Peyer's patch (tissue), 4 donors: ENCODE measurements around the gene DHCR24. TPM values are rescaled to one million over a fixed set of nuclear protein-coding genes. Genes with fewer than 3 reads are reported as not detected.

ENCODE experiments used
- DNase-seq, 3 donors: peaks; one replicate each; pipeline ENCODE4 v3.0.0-alpha.2; 2017 to 2019
- H3K27ac ChIP-seq, 4 donors: fragments of 200-600 bp; sonication (generic); one replicate each; pipeline ENCODE4 v1.5.1; 2016 to 2019
- H3K27me3 ChIP-seq, 2 donors: fragments of 200-600 bp; sonication (generic); one replicate each; pipeline ENCODE4 v1.5.1; 2019
- H3K36me3 ChIP-seq, 3 donors: fragments of 200-600 bp; sonication (generic); one replicate each; pipeline ENCODE4 v1.5.1; 2016 to 2019
- H3K4me1 ChIP-seq, 4 donors: fragments of 200-600 bp; sonication (generic); one replicate each; pipeline ENCODE4 v1.5.1; 2016 to 2019
- H3K4me3 ChIP-seq, 4 donors: fragments of 200-600 bp; sonication (generic); 1 replicate in 3 of 4; 2 replicates in 1 of 4; pipeline ENCODE4 v1.5.1; 2016 to 2019; ENCODE audit warnings: mild to moderate bottlenecking in 1 of 4
- H3K9me3 ChIP-seq, 4 donors: fragments of 200-600 bp; sonication (generic); one replicate each; pipeline ENCODE4 v1.5.1; 2016 to 2019; ENCODE audit warnings: mild to moderate bottlenecking in 1 of 4
- POLR2A ChIP-seq, 2 donors: fragments of 450-650 bp; IDR thresholded peaks; one replicate each; pipeline ENCODE4 v1.5.1; 2017; ENCODE audit warnings: antibody characterized with exemption in 2 of 2, mild to moderate bottlenecking in 2 of 2, moderate library complexity in 2 of 2
- total RNA-seq, 4 donors: library from RNA; depleted of rRNA; stranded (reverse); fragments of >200 nt; gene quantifications; one replicate each; pipeline ENCODE4 v1.1.0, GENCODE V29; 2016
- TF ChIP-seq, protein P1 (sequence below), 6 experiments: fragments of 450-650 bp in 4 of 6; fragments of 200-600 bp in 2 of 6; sonication (generic) in 1 of 6; IDR thresholded peaks; one replicate each; pipeline ENCODE4 v1.5.1; 2017 to 2019; ENCODE audit warnings: antibody characterized with exemption in 6 of 6, mild to moderate bottlenecking in 3 of 6, moderate library complexity in 1 of 6

The DHCR24 gene
- total RNA-seq, 4 donors from 2014 or later = 15.7 to 119 (median 110) TPM

DNA sequence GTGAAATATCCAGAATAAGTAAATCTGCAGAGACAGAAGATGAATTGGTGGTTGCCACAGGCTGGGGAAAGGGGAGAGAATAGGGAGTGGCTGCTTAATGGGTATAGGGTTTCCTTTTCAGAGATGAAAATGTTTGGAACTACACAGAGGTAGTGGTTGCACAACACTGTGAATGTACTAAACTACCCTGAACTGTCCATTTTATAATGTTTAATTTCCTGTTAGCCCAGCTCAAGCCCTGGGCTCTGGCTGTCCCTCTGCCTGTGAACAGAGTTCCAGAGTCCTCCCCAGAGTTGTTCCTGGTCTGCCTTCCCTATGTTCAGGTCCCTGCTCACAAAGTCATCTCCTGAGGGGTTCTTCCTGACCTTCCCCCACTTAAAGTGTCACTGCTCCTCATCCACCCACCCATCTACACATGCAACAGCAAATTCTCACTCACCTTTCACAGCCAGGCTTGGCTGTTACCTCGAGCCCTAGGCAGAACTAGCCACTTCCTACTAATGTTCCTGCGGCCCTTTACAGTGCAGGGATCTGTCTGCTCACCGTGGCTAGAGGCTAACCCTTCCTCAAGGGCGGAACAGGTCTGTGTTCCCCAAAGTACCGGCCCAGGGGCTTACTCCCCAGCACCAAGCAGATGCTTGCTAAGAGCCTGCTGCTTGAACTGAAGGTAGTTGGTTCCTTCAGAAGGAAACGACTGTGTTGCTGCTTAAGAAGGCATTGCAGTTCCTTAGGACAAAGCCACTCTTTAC lies 22.4 kb downstream of the DHCR24 start:
- H3K27me3 ChIP-seq = no peaks in the 10 kb centered on the region
- H3K27ac ChIP-seq = no peak overlapping the region
- peaks cover 0 to 57% (median 0%) of the 10 kb centered on the region in 3 donors for H3K36me3 ChIP-seq
- no peak overlapping the region for H3K4me3 ChIP-seq
- TF ChIP-seq, protein P1, sequence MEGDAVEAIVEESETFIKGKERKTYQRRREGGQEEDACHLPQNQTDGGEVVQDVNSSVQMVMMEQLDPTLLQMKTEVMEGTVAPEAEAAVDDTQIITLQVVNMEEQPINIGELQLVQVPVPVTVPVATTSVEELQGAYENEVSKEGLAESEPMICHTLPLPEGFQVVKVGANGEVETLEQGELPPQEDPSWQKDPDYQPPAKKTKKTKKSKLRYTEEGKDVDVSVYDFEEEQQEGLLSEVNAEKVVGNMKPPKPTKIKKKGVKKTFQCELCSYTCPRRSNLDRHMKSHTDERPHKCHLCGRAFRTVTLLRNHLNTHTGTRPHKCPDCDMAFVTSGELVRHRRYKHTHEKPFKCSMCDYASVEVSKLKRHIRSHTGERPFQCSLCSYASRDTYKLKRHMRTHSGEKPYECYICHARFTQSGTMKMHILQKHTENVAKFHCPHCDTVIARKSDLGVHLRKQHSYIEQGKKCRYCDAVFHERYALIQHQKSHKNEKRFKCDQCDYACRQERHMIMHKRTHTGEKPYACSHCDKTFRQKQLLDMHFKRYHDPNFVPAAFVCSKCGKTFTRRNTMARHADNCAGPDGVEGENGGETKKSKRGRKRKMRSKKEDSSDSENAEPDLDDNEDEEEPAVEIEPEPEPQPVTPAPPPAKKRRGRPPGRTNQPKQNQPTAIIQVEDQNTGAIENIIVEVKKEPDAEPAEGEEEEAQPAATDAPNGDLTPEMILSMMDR (IDR thresholded peaks at IDR 0.05) = no peak
- no peak for TF ChIP-seq POLR2A (IDR thresholded peaks at IDR 0.05)
- no peaks in the 10 kb centered on the region for H3K9me3 ChIP-seq
- no peak for DNase-seq
- H3K4me1 ChIP-seq = no peaks in the 10 kb centered on the region

DNA sequence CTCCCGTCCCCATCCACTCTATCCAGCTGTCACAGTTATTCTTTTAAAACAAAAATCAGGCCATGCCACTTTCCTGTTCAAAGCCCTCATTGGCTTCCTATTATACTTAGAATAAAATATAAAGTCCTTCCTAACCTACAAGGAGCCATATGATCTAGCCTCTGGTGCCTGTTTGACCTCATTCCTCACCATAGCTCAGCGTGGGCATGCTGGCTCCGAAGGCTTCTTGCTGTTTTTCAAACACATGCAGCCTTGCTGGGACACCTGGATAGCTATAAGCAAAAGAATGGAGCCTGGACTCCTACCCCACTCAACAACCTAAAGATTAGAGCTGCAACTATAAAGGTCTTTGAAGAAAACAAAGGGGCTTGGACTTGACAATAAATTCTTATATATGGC lies 23.7 kb downstream of the DHCR24 start:
- TF ChIP-seq, protein P1 (IDR thresholded peaks at IDR 0.05) = no peak
- no peak for TF ChIP-seq POLR2A (IDR thresholded peaks at IDR 0.05)
- Histone ChIP-seq H3K36me3 (peaks cover 0 to 57% (median 0%) of the 10 kb centered on the region in 3 donors), H3K4me1 (no peaks in the 10 kb centered on the region), H3K9me3 (no peaks in the 10 kb centered on the region), H3K4me3 (no peak overlapping the region), H3K27me3 (no peaks in the 10 kb centered on the region), H3K27ac (no peak overlapping the region)
- no peak for DNase-seq

DNA sequence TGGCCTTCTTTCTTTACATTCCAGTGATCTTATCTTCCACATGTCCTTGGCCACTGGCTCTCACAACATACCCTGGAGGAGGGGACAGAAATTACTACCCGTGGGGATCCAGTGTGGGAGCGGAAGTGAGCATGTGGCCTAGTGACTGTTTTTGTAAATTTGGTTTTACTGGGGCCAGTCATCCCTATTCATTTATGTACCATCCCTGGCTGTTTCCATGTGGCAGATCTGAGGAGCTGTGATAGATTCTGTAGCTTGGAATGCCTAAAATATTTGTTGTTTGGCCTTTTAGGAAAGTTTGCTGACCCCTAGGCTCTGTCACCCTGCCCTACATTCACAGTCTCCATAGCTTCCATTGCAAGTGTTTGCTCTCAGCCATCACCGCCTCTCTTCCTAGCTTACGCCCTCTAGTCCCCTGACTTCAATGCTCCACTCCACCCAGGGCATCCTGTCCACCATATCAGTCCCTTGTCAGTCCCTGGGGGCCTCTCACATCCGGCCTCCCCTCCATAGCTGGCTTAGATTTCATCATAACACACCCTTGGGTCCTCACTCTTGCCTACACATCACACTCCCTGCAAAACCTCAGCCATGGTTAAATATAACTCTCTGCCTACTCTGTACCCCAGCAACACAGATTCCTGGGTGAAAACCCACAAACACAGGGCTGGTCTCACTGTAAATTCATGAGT lies 25.8 kb downstream of the DHCR24 start:
- H3K27me3 ChIP-seq = no peaks in the 10 kb centered on the region
- no peak overlapping the region for H3K27ac ChIP-seq
- H3K9me3 ChIP-seq = no peaks in the 10 kb centered on the region
- H3K36me3 ChIP-seq = peaks cover 0 to 48% (median 0%) of the 10 kb centered on the region in 3 donors
- no peak for DNase-seq
- no peak overlapping the region for H3K4me3 ChIP-seq
- TF ChIP-seq POLR2A (IDR thresholded peaks at IDR 0.05) = no peak
- TF ChIP-seq, protein P1 (IDR thresholded peaks at IDR 0.05) = no peak
- H3K4me1 ChIP-seq = no peaks in the 10 kb centered on the region

DNA sequence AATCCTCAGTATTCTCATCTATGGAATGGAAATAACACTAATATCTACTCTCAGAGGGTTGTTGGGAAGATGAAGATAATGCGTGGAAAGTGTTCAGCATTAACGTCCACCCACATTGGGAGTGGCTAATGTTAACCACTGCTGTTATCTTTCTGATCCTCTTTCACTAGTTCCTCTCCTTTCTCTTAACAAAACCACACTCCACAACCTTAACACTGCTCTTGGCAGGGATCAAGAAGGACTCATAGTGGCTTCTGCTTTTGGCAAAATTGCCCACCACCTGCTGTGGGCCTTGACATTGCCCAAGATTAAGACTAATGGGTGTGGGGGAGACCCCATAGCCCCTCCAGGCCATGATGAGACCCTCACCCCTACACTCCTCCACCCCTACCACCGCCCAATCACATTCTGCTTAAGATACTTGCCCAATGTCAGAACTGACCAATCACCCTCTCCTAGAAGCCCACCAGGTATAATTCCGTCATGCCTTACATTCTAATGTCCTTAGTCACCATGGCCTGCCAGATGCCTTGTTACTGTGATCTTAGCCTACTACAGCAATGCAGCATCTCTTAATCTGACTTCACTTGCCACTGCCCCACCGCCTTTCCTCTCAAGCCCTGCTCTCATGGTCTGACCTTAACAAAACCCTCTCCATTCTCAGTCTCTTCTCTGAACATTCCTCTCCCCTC lies 27.1 kb downstream of the DHCR24 start:
- H3K27ac ChIP-seq = no peak overlapping the region
- no peak for DNase-seq
- no peak for TF ChIP-seq POLR2A (IDR thresholded peaks at IDR 0.05)
- TF ChIP-seq, protein P1 (IDR thresholded peaks at IDR 0.05) = no peak
- H3K9me3 ChIP-seq = no peaks in the 10 kb centered on the region
- no peaks in the 10 kb centered on the region for H3K4me1 ChIP-seq
- H3K27me3 ChIP-seq = no peaks in the 10 kb centered on the region
- peaks cover 0 to 45% (median 0%) of the 10 kb centered on the region in 3 donors for H3K36me3 ChIP-seq
- no peak overlapping the region for H3K4me3 ChIP-seq

DNA sequence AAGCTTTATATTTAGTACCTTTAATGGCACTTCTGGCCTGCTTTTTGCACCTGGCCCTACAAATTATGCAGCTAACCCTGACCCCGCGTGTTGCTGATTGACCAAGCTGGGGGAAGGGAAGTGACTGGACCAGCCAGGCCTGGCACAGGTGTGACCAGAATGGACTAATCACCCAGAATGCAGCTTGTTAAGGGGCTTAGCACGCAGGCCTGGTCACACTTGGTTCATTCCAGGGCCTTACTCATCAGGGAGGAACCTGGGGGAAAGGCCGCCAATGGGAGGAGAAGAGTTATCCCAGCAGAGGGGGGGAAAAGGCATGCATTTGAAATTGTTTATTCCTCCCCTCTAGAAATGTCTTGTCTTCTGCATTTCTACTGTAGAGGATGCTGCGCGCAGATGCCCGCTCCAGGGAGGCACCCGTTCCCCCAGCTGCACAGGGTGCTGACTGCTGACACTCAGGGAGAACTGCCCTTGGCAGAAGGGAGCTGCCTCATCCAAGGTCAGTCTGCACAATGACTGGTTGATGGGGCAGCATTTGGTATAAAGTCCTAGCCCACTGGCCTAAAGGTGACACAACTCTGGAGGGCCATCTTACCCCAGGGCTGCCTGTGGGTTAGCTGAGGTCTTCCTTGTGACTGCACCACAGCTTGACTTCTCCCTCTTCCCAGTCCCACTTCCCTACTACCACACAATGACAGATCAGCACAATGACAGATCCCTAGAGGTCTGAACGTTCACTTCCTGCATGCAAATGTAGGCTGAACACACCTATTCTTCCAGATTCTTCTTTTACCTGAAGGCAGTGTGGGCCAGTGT lies 29.0 kb downstream of the DHCR24 start:
- Histone ChIP-seq H3K27me3 (no peaks in the 10 kb centered on the region), H3K27ac (no peak overlapping the region), H3K36me3 (peaks cover 0 to 49% (median 0%) of the 10 kb centered on the region in 3 donors), H3K4me3 (no peak overlapping the region), H3K9me3 (no peaks in the 10 kb centered on the region), H3K4me1 (no peaks in the 10 kb centered on the region)
- DNase-seq = no peak
- TF ChIP-seq, protein P1 (IDR thresholded peaks at IDR 0.05) = no peak
- no peak for TF ChIP-seq POLR2A (IDR thresholded peaks at IDR 0.05)
